ENCODE measurements around the gene ERVW-1.
A peak's percentile ranks its signal among the peaks of the same experiment; 100 is the strongest.
"Not testable (repeated sequence)": the region's sequence is repeated elsewhere in the genome, so short reads cannot be mapped to it uniquely, and the experiment has no call there.

The ERVW-1 gene

GRCh38 chr7:92468589-92468988 lies 9.2 kb downstream of the ERVW-1 start:
- not testable (repeated sequence) for DNase-seq (ENCODE audit: low read depth)

GRCh38 chr7:92466682-92467081 lies 11.1 kb downstream of the ERVW-1 start:
- no peak for DNase-seq (ENCODE audit: low read depth)

GRCh38 chr7:92464515-92464914 lies 13.2 kb downstream of the ERVW-1 start:
- DNase-seq (ENCODE audit: low read depth): no peak

- no peak for DNase-seq (ENCODE audit: low read depth)
These were observed 15.2 kb downstream of the ERVW-1 start for GRCh38 chr7:92462560-92462959.

GRCh38 chr7:92461027-92462003 lies 16.4 kb downstream of the ERVW-1 start:
- DNase-seq (ENCODE audit: low read depth): peak; percentile 13

- no peak for DNase-seq (ENCODE audit: low read depth)
These were observed 17.2 kb downstream of the ERVW-1 start for GRCh38 chr7:92460510-92460909.

GRCh38 chr7:92460109-92460508 lies 17.6 kb downstream of the ERVW-1 start:
- DNase-seq (ENCODE audit: low read depth): no peak

GRCh38 chr7:92456236-92456635 lies 21.5 kb downstream of the ERVW-1 start:
- no peak for DNase-seq (ENCODE audit: low read depth)

GRCh38 chr7:92451645-92452044 lies 26.1 kb downstream of the ERVW-1 start:
- DNase-seq (ENCODE audit: low read depth): no peak

- DNase-seq (ENCODE audit: low read depth): peak; percentile 19
These were observed 29.5 kb downstream of the ERVW-1 start for GRCh38 chr7:92448205-92448747.

- DNase-seq (ENCODE audit: low read depth): peak; percentile 54
These were observed 30.2 kb downstream of the ERVW-1 start, which contains the start of gene GATAD1 for GRCh38 chr7:92447345-92448204. Gene GATAD1 (plus strand): TSS chr7:92447482. CDS start chr7:92447730, 248 bp downstream.

- no peak for DNase-seq (ENCODE audit: low read depth)
These were observed 30.8 kb downstream of the ERVW-1 start for GRCh38 chr7:92446869-92447344.

- not testable (repeated sequence) for DNase-seq (ENCODE audit: low read depth)
These were observed 35.0 kb downstream of the ERVW-1 start for GRCh38 chr7:92442720-92443119.

- DNase-seq (ENCODE audit: low read depth): no peak
These were observed 39.7 kb downstream of the ERVW-1 start for GRCh38 chr7:92437956-92438491.

- DNase-seq (ENCODE audit: low read depth): no peak
These were observed 40.9 kb downstream of the ERVW-1 start for GRCh38 chr7:92436612-92437445.

- no peak for DNase-seq (ENCODE audit: low read depth)
These were observed 42.2 kb downstream of the ERVW-1 start for GRCh38 chr7:92435542-92435941.

GRCh38 chr7:92433019-92433418 lies 44.7 kb downstream of the ERVW-1 start:
- no peak for DNase-seq (ENCODE audit: low read depth)

GRCh38 chr7:92432299-92432946 lies 45.3 kb downstream of the ERVW-1 start:
- DNase-seq (ENCODE audit: low read depth): no peak

GRCh38 chr7:92427193-92427592 lies 50.6 kb downstream of the ERVW-1 start:
- no peak for DNase-seq (ENCODE audit: low read depth)

- no peak for DNase-seq (ENCODE audit: low read depth)
These were observed 52.3 kb downstream of the ERVW-1 start for GRCh38 chr7:92425311-92425947.
